Suprapubic skin (tissue), 4 donors: ENCODE results near the gene HMCES.

Experiments
- CTCF ChIP-seq, 2 donors: fragments of 200-600 bp in 1 of 2; fragments of 450-650 bp in 1 of 2; sonication (generic) in 1 of 2; IDR thresholded peaks; one replicate each; pipeline ENCODE4 v1.5.1; 2016 to 2019; ENCODE audit warnings: antibody characterized with exemption in 2 of 2, mild to moderate bottlenecking in 1 of 2, moderate library complexity in 1 of 2
- EP300 ChIP-seq: sonication (generic); formaldehyde crosslinking; IDR thresholded peaks from one replicate; pipeline ENCODE4 v1.6.1; 2017; ENCODE audit warnings: antibody characterized with exemption
- POLR2A ChIP-seq, 2 donors: fragments of 450-650 bp; IDR thresholded peaks; one replicate each; pipeline ENCODE4 v1.6.1; 2017; ENCODE audit warnings: antibody characterized with exemption in 2 of 2, mild to moderate bottlenecking in 2 of 2, moderate library complexity in 2 of 2
- POLR2AphosphoS5 ChIP-seq, 3 donors: sonication (generic); formaldehyde crosslinking; IDR thresholded peaks; one replicate each; pipeline ENCODE4 v1.6.1; 2017; ENCODE audit warnings: antibody characterized with exemption in 3 of 3

GRCh38 chr3:129315223-129315997 lies 36.7 kb downstream of the HMCES start:
- no peak for TF ChIP-seq CTCF (IDR thresholded peaks at IDR 0.05)
- TF ChIP-seq EP300 = no peak
- TF ChIP-seq POLR2A (IDR thresholded peaks at IDR 0.05) = peak in 1 of 2 donors; percentile 2
- TF ChIP-seq POLR2AphosphoS5 (IDR thresholded peaks at IDR 0.05) = no peak
